Cardiac muscle cell (in vitro differentiated cells and primary cell): ENCODE results near the gene OPN3. TPM values are rescaled to one million over a fixed set of nuclear protein-coding genes. Genes with fewer than 3 reads are reported as not detected.

Experiments used
- DNase-seq, 2 donors: peaks; one replicate each; pipeline versions ENCODE4 v3.0.0 to v3.0.0-alpha.2; 2010 to 2017; ENCODE audit warnings: low read depth in 1 of 2, low spot score in 1 of 2
- H3K27ac ChIP-seq: fragments of 200-600 bp; sonication (generic); 2 replicates; pipeline ENCODE4 v1.5.1; 2016
- H3K27me3 ChIP-seq: fragments of 200-600 bp; sonication (generic); 2 replicates; pipeline ENCODE4 v1.6.0; 2016; ENCODE audit warnings: control low read depth
- H3K36me3 ChIP-seq: fragments of 200-600 bp; sonication (generic); 2 replicates; pipeline ENCODE4 v1.5.1; 2016; ENCODE audit warnings: control low read depth
- H3K4me1 ChIP-seq: fragments of 200-600 bp; sonication (generic); 2 replicates; pipeline ENCODE4 v1.8.1; 2017; ENCODE audit warnings: low read depth, mild to moderate bottlenecking, mixed run types
- H3K4me3 ChIP-seq: fragments of 200-600 bp; sonication (generic); 2 replicates; pipeline ENCODE4 v1.5.1; 2016; ENCODE audit warnings: mild to moderate bottlenecking
- H3K9me3 ChIP-seq: fragments of 200-600 bp; sonication (generic); 2 replicates; pipeline ENCODE4 v1.5.1; 2017; ENCODE audit warnings: low read depth, mild to moderate bottlenecking, control low read depth
- CTCF ChIP-seq: IDR thresholded peaks from 2 replicates; pipeline ENCODE4 v1.5.1; 2012; ENCODE audit warnings: low read depth, mild to moderate bottlenecking, low read length
- polyA plus RNA-seq: library from polyadenylated mRNA; unstranded; fragments of >200 nt; fragmentation: Nextera tagmentation; extraction: Ambion mirVana; gene quantifications from 2 replicates; pipeline ENCODE4 v1.2.1, GENCODE V29; 2016
- total RNA-seq: library from RNA; depleted of rRNA; stranded (reverse); fragments of >200 nt; gene quantifications from 2 replicates; pipeline ENCODE4 v1.2.3, GENCODE V29; 2016

The OPN3 gene
- total and polyA plus RNA-seq, 2 experiments from 2014 or later = 17.5 to 19.7 TPM

GRCh38 chr1:241627453-241628259 lies 12.5 kb downstream of the OPN3 start:
- peak; percentile 52 to 85 for DNase-seq
- no peak overlapping the region for H3K4me3 ChIP-seq
- TF ChIP-seq CTCF = peak; percentile 67
- no peaks in the 10 kb centered on the region for H3K9me3 ChIP-seq
- H3K27me3 ChIP-seq = no peaks in the 10 kb centered on the region
- H3K27ac ChIP-seq = no peak overlapping the region
- H3K4me1 ChIP-seq = peaks cover 1% of the 10 kb centered on the region
- no peaks in the 10 kb centered on the region for H3K36me3 ChIP-seq

GRCh38 chr1:241624935-241625334 lies 15.2 kb downstream of the OPN3 start:
- Histone ChIP-seq H3K4me1 (no peaks in the 10 kb centered on the region), H3K27me3 (no peaks in the 10 kb centered on the region), H3K27ac (no peak overlapping the region), H3K9me3 (no peaks in the 10 kb centered on the region), H3K36me3 (no peaks in the 10 kb centered on the region), H3K4me3 (no peak overlapping the region)
- no peak for TF ChIP-seq CTCF
- DNase-seq = peak in 1 of 2 donors; percentile 51

- Histone ChIP-seq H3K4me1 (no peaks in the 10 kb centered on the region), H3K27ac (no peak overlapping the region), H3K27me3 (no peaks in the 10 kb centered on the region), H3K4me3 (no peak overlapping the region), H3K36me3 (no peaks in the 10 kb centered on the region), H3K9me3 (no peaks in the 10 kb centered on the region)
- DNase-seq = no peak
- no peak for TF ChIP-seq CTCF
Measured at GRCh38 chr1:241622669-241623068, 17.5 kb downstream of the OPN3 start.

DNA sequence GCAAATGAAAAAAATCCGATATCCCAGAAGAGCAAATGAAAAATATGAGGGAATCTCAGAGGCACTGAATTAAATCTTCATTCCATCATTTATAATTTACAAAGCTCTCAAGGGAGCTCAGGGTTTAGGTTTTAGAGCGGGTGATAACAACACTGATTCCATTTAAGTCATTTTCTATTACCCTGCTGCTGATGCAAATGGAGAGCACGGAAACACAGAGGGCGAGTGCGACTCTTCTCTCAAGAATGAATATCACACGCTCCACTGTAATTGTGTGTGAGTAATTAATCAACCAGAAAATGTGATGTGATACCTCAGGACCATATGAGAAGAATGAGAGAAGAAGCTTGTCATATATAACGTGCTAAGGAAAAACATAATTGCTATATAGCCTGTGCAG lies 22.7 kb downstream of the OPN3 start:
- H3K4me3 ChIP-seq = no peak overlapping the region
- no peaks in the 10 kb centered on the region for H3K9me3 ChIP-seq
- no peak overlapping the region for H3K27ac ChIP-seq
- no peaks in the 10 kb centered on the region for H3K27me3 ChIP-seq
- no peaks in the 10 kb centered on the region for H3K36me3 ChIP-seq
- no peak for DNase-seq
- no peak for TF ChIP-seq CTCF
- H3K4me1 ChIP-seq = no peaks in the 10 kb centered on the region

- Histone ChIP-seq H3K27me3 (no peaks in the 10 kb centered on the region), H3K36me3 (no peaks in the 10 kb centered on the region), H3K4me3 (no peak overlapping the region), H3K9me3 (no peaks in the 10 kb centered on the region), H3K4me1 (no peaks in the 10 kb centered on the region), H3K27ac (no peak overlapping the region)
- DNase-seq = no peak
- no peak for TF ChIP-seq CTCF
Measured at GRCh38 chr1:241615043-241615974, 24.9 kb downstream of the OPN3 start.
